SK-N-SH (cell line): ENCODE data around the gene OR6B2. TPM values are rescaled to one million over a fixed set of nuclear protein-coding genes. Genes with fewer than 3 reads are reported as not detected.

ENCODE experiments used
- CTCF ChIA-PET: fragments of 300-600, 350-600 bp; formaldehyde crosslinking; extraction: SDS; loops from one replicate; lab custom pipeline; 2021; lab: Yijun Ruan, JAX
- POLR2A ChIA-PET: fragments of 350-600 bp; sonication (Branson Sonifier 250); formaldehyde crosslinking; extraction: SDS; loops from one replicate; lab custom pipeline; 2020; ENCODE audit warnings: antibody characterized with exemption, inconsistent platforms; lab: Yijun Ruan, JAX
- DNase-seq: peaks from one replicate; pipeline ENCODE4 v3.0.0; 2012
- H2AFZ ChIP-seq: fragments of 200-600 bp; sonication (generic); 2 replicates; pipeline ENCODE4 v1.8.1; 2016; ENCODE audit warnings: antibody characterized with exemption, mild to moderate bottlenecking, low read depth
- H3F3A ChIP-seq: fragments of 200-600 bp; sonication (generic); replicated peaks from 2 replicates; pipeline ENCODE3; 2016; ENCODE audit warnings: antibody characterized with exemption, mild to moderate bottlenecking; ENCODE audit not compliant: insufficient read depth
- H3K27ac ChIP-seq, 2 experiments: fragments of 200-500 bp in 1 of 2; fragments of 200-600 bp in 1 of 2; sonication (Bioruptor generic) in 1 of 2; sonication (generic), shearing (Covaris generic) in 1 of 2; 2 replicates each; pipeline versions ENCODE4 v1.5.1 to v1.6.1; 2014 to 2016; ENCODE audit warnings: low read depth in 2 of 2, inconsistent platforms in 1 of 2, low read length in 1 of 2, mild to moderate bottlenecking in 1 of 2, mixed read lengths in 1 of 2
- H3K27me3 ChIP-seq: fragments of 200-600 bp; sonication (generic), shearing (Covaris generic); 2 replicates; pipeline ENCODE4 v1.6.1; 2016; ENCODE audit warnings: mixed run types; ENCODE audit not compliant: insufficient read depth
- H3K36me3 ChIP-seq, 2 experiments: fragments of 200-500 bp in 1 of 2; fragments of 200-600 bp in 1 of 2; sonication (Bioruptor generic) in 1 of 2; sonication (generic) in 1 of 2; replicated peaks in 1 of 2; 2 replicates each; pipeline versions ENCODE3 to v1.5.1; 2014 to 2016; ENCODE audit warnings: low read length in 1 of 2, mild to moderate bottlenecking in 1 of 2; ENCODE audit not compliant: insufficient read depth in 2 of 2, control insufficient read depth in 1 of 2
- H3K4me1 ChIP-seq, 2 experiments: fragments of 200-500 bp in 1 of 2; fragments of 200-600 bp in 1 of 2; sonication (Bioruptor generic) in 1 of 2; sonication (generic), shearing (Covaris generic) in 1 of 2; 2 replicates each; pipeline versions ENCODE4 v1.5.1 to v1.6.1; 2014 to 2016; ENCODE audit warnings: low read depth in 1 of 2, low read length in 1 of 2, mixed run types in 1 of 2; ENCODE audit not compliant: insufficient read depth in 2 of 2, control insufficient read depth in 1 of 2
- H3K4me2 ChIP-seq: fragments of 200-600 bp; sonication (generic), shearing (Covaris generic); 2 replicates; pipeline ENCODE4 v1.6.1; 2017; ENCODE audit warnings: mixed run types
- H3K4me3 ChIP-seq, 2 experiments: fragments of 200-500 bp in 1 of 2; fragments of 200-600 bp in 1 of 2; sonication (Bioruptor generic) in 1 of 2; sonication (generic), shearing (Covaris generic) in 1 of 2; 2 replicates each; pipeline versions ENCODE4 v1.5.1 to v1.8.1; 2014 to 2016; ENCODE audit warnings: low read depth in 2 of 2, inconsistent platforms in 1 of 2, low read length in 1 of 2, mild to moderate bottlenecking in 1 of 2, mixed read lengths in 1 of 2, moderate library complexity in 1 of 2
- H3K79me2 ChIP-seq: fragments of 200-600 bp; sonication (generic); 2 replicates; pipeline ENCODE4 v1.8.1; 2017; ENCODE audit warnings: mild to moderate bottlenecking; ENCODE audit not compliant: insufficient read depth
- H3K9ac ChIP-seq: fragments of 200-600 bp; sonication (generic); 2 replicates; pipeline ENCODE4 v1.6.1; 2017; ENCODE audit warnings: mixed run types
- H3K9me2 ChIP-seq: fragments of 200-600 bp; sonication (generic); 2 replicates; pipeline ENCODE4 v1.6.1; 2017; ENCODE audit warnings: mixed run types
- H3K9me3 ChIP-seq: fragments of 200-600 bp; sonication (generic); 2 replicates; pipeline ENCODE4 v1.6.1; 2017; ENCODE audit warnings: mixed run types, mild to moderate bottlenecking, moderate library complexity
- H4K20me1 ChIP-seq: fragments of 200-600 bp; sonication (generic); 2 replicates; pipeline ENCODE4 v1.6.1; 2017; ENCODE audit warnings: mild to moderate bottlenecking, mixed run types; ENCODE audit not compliant: insufficient read depth
- CHD2 ChIP-seq: fragments of 150-350 bp; IDR thresholded peaks from 2 replicates; pipeline ENCODE4 v1.6.1; 2018; ENCODE audit warnings: low read length; ENCODE audit not compliant: partially characterized antibody
- ELF1 ChIP-seq: IDR thresholded peaks from 2 replicates; pipeline ENCODE4 v1.4.0; 2012
- EP300 ChIP-seq, 2 experiments: IDR thresholded peaks; 2 replicates each; pipeline versions ENCODE4 v1.4.0 to v1.6.1; 2012; ENCODE audit warnings: borderline replicate concordance in 1 of 2, low read depth in 1 of 2, low read length in 1 of 2
- FOSL2 ChIP-seq: IDR thresholded peaks from 2 replicates; pipeline ENCODE4 v1.4.0; 2012; ENCODE audit warnings: low read depth, mild to moderate bottlenecking, moderate library complexity, borderline replicate concordance
- FOXM1 ChIP-seq: IDR thresholded peaks from 2 replicates; pipeline ENCODE4 v1.4.0; 2012; ENCODE audit warnings: low read depth, mild to moderate bottlenecking
- GABPA ChIP-seq: IDR thresholded peaks from 2 replicates; pipeline ENCODE4 v1.4.0; 2012; ENCODE audit warnings: low read depth, mild to moderate bottlenecking
- GATA2 ChIP-seq: sonication (generic); formaldehyde crosslinking; IDR thresholded peaks from 2 replicates; pipeline ENCODE4 v1.5.0; 2020; ENCODE audit warnings: mild to moderate bottlenecking, missing genetic modification reagents
- MAX ChIP-seq: IDR thresholded peaks from 2 replicates; pipeline ENCODE4 v1.4.0; 2012; ENCODE audit warnings: low read depth
- MXI1 ChIP-seq: IDR thresholded peaks from 2 replicates; pipeline ENCODE4 v1.6.1; 2012; ENCODE audit warnings: mild to moderate bottlenecking, low read depth, low read length, improper control_type of control experiment
- NFIC ChIP-seq: IDR thresholded peaks from 2 replicates; pipeline ENCODE4 v1.4.0; 2012; ENCODE audit warnings: borderline replicate concordance
- NRF1 ChIP-seq: IDR thresholded peaks from 2 replicates; pipeline ENCODE4 v1.6.1; 2012; ENCODE audit warnings: low read depth, mild to moderate bottlenecking, low read length
- RAD21 ChIP-seq: IDR thresholded peaks from 2 replicates; pipeline ENCODE4 v1.6.1; 2012; ENCODE audit warnings: mild to moderate bottlenecking, low read length
- RFX5 ChIP-seq: IDR thresholded peaks from 2 replicates; pipeline ENCODE4 v1.6.1; 2012; ENCODE audit warnings: mild to moderate bottlenecking, improper control_type of control experiment, low read length
- RXRA ChIP-seq: IDR thresholded peaks from 2 replicates; pipeline ENCODE4 v1.4.0; 2012; ENCODE audit warnings: low read depth, mild to moderate bottlenecking, borderline replicate concordance
- SIN3A ChIP-seq: IDR thresholded peaks from 2 replicates; pipeline ENCODE4 v1.6.1; 2012; ENCODE audit warnings: low read depth, mild to moderate bottlenecking, low read length, moderate library complexity, borderline replicate concordance
- SMC3 ChIP-seq: IDR thresholded peaks from 2 replicates; pipeline ENCODE4 v1.6.1; 2012; ENCODE audit warnings: low read depth, low read length, improper control_type of control experiment
- TCF12 ChIP-seq: IDR thresholded peaks from 2 replicates; pipeline ENCODE4 v1.4.0; 2012
- TEAD4 ChIP-seq: IDR thresholded peaks from 2 replicates; pipeline ENCODE4 v1.4.0; 2012; ENCODE audit warnings: mild to moderate bottlenecking, borderline replicate concordance; ENCODE audit not compliant: insufficient read depth
- USF1 ChIP-seq: IDR thresholded peaks from 2 replicates; pipeline ENCODE4 v1.4.0; 2012; ENCODE audit warnings: low read depth, borderline replicate concordance
- YY1 ChIP-seq: IDR thresholded peaks from 2 replicates; pipeline ENCODE4 v1.4.0; 2012; ENCODE audit warnings: low read depth, mild to moderate bottlenecking
- ZBTB33 ChIP-seq: IDR thresholded peaks from 2 replicates; pipeline ENCODE4 v1.4.0; 2012; ENCODE audit warnings: low read depth, borderline replicate concordance
- WGBS: methylation state at CpG from one replicate; pipeline ENCODE4 v1.1.6; 2017; ENCODE audit warnings: low lambda C conversion rate; 5-methylcytosine and 5-hydroxymethylcytosine counted together
- polyA plus RNA-seq, 3 experiments: library from polyadenylated mRNA; depleted of rRNA; stranded (reverse); fragments of >200 nt; gene quantifications; 2 replicates each; pipeline ENCODE4 v1.2.3, GENCODE V29; 2012

OR6B2 gene
- polyA plus RNA-seq, 1 of the 3 experiments (the other 2 are of a cell fraction): not detected

GRCh38 chr2:240056678-240057077 is 26.4 kb upstream of the OR6B2 start:
- TF ChIP-seq ZBTB33 (no peak), SMC3 (no peak), USF1 (no peak), FOXM1 (no peak), CHD2 (no peak), ELF1 (no peak), GATA2 (CRISPR knock-in tag) (no peak), RAD21 (no peak), MXI1 (no peak), RFX5 (no peak), FOSL2 (no peak), TEAD4 (no peak)
- no peak for DNase-seq
- ChIA-PET CTCF (interaction anchor here (1.7 to 12.7 kb wide), 3 partner anchors 35 to 93 kb away, joined by 4 to 291 read pairs (median 5); partner anchors contain the start of gene OTOS), POLR2A (no interaction called here)
- no peak overlapping the region for H3K27ac ChIP-seq
- H3K9ac ChIP-seq: no peak overlapping the region
- H3K9me2 ChIP-seq: no peaks in the 10 kb centered on the region
- peaks cover 44% of the 10 kb centered on the region for H3K27me3 ChIP-seq
- H3F3A ChIP-seq: no peaks in the 10 kb centered on the region
- H3K4me3 ChIP-seq: no peak overlapping the region
- H3K79me2 ChIP-seq: no peaks in the 10 kb centered on the region
- 31% methylated on average over 4 of the region's 11 CpGs for WGBS
- H3K36me3 ChIP-seq: no peaks in the 10 kb centered on the region
- no peaks in the 10 kb centered on the region for H4K20me1 ChIP-seq
- H2AFZ ChIP-seq: no peak overlapping the region
- H3K9me3 ChIP-seq: no peaks in the 10 kb centered on the region
- H3K4me2 ChIP-seq: no peak overlapping the region
- no peaks in the 10 kb centered on the region; a peak in 1 of 4 replicates for H3K4me1 ChIP-seq

GRCh38 chr2:240055177-240055917 is 25.1 kb upstream of the OR6B2 start:
- Histone ChIP-seq H3K36me3 (no peaks in the 10 kb centered on the region), H3K4me3 (no peak overlapping the region), H3K4me1 (no peaks in the 10 kb centered on the region; a peak in 1 of 4 replicates), H3K9me3 (no peaks in the 10 kb centered on the region), H3K9ac (no peak overlapping the region), H3F3A (no peaks in the 10 kb centered on the region), H3K79me2 (no peaks in the 10 kb centered on the region), H4K20me1 (no peaks in the 10 kb centered on the region), H3K27me3 (peaks cover 48% of the 10 kb centered on the region), H2AFZ (no peak overlapping the region), H3K4me2 (no peak overlapping the region), H3K9me2 (no peaks in the 10 kb centered on the region), H3K27ac (no peak overlapping the region)
- POLR2A ChIA-PET: no interaction called here
- CTCF ChIA-PET: interaction anchor here (1.7 to 12.7 kb wide), 3 partner anchors 34 to 95 kb away, joined by 4 to 291 read pairs (median 5); partner anchors contain the start of gene OTOS
- WGBS: 6% methylated on average over 11 of the region's 13 CpGs
- no peak for DNase-seq
- TF ChIP-seq GABPA (no peak), FOXM1 (no peak), SMC3 (no peak), RFX5 (no peak), MXI1 (no peak), NFIC (no peak), TEAD4 (no peak), MAX (no peak), SIN3A (no peak), EP300 (IDR thresholded peaks at IDR 0.05; ENCODE audit: borderline replicate concordance in 1 of 2, low read depth in 1 of 2, low read length in 1 of 2) (no peak), ZBTB33 (no peak), CHD2 (no peak), TCF12 (no peak), GATA2 (CRISPR knock-in tag) (no peak), USF1 (no peak), YY1 (no peak), NRF1 (no peak), RXRA (no peak)
